HepG2 (cell line): ENCODE measurements around the gene PDE4C. TPM values are rescaled to one million over a fixed set of nuclear protein-coding genes. Genes with fewer than 3 reads are reported as not detected.

Experiments used
- ATAC-seq: fragments of 200-7000 bp; cut with Tn5 transposase; 3 replicates; pipeline ENCODE4 v1.9.1; 2020; ENCODE audit warnings: mild to moderate bottlenecking, moderate library complexity
- BruUV-seq: library from RNA; stranded (reverse); fragments of 400-500 nt; replicated peaks from 2 replicates; lab custom pipeline; 2021; lab: Mats Ljungman, UMichigan
- CTCF ChIA-PET: fragments of 300-600 bp; formaldehyde crosslinking; extraction: SDS; loops from one replicate; lab custom pipeline; 2021; ENCODE audit warnings: low total read pairs, inconsistent platforms, low intra/inter-chr PET ratio; lab: Yijun Ruan, JAX
- POLR2A ChIA-PET: fragments of 350-600 bp; sonication (Branson Sonifier 250); formaldehyde crosslinking; loops from one replicate; lab custom pipeline; 2020; ENCODE audit warnings: antibody characterized with exemption, inconsistent platforms; lab: Yijun Ruan, JAX
- DNase-seq: peaks from one replicate; pipeline ENCODE4 v3.0.0-alpha.2; 2015; ENCODE audit warnings: low spot score
- FAIRE-seq: peaks from 3 replicates; lab custom pipeline; 2011; peaks lifted over from hg19 to GRCh38; lab: Jason Lieb, UNC
- H2AFZ ChIP-seq: one replicate; pipeline ENCODE4 v1.6.1; 2011; ENCODE audit warnings: low read length, inconsistent platforms
- H3K27ac ChIP-seq: fragments of 300-600 bp; 3 replicates; pipeline ENCODE4 v1.8.0; 2011; ENCODE audit warnings: mixed run types, mild to moderate bottlenecking, mixed read lengths, low read length, inconsistent platforms; ENCODE audit not compliant: insufficient read depth; ENCODE audit errors: extremely low read length
- H3K27me3 ChIP-seq, 2 experiments: fragments of 200-600 bp in 1 of 2; 2 replicates in 1 of 2; 3 replicates in 1 of 2; pipeline versions ENCODE4 v1.6.0 to v1.8.0; 2011; ENCODE audit warnings: low read length in 2 of 2, mild to moderate bottlenecking in 2 of 2, moderate library complexity in 2 of 2, inconsistent platforms in 1 of 2; ENCODE audit not compliant: insufficient read depth in 2 of 2, control insufficient read depth in 1 of 2
- H3K36me3 ChIP-seq, 2 experiments: fragments of 200-600 bp in 1 of 2; replicated peaks in 1 of 2; 2 replicates in 1 of 2; 3 replicates in 1 of 2; pipeline versions ENCODE4 v1.5.1 to v1.8.0; 2011; ENCODE audit warnings: low read length in 2 of 2, inconsistent platforms in 1 of 2; ENCODE audit not compliant: insufficient read depth in 2 of 2, control insufficient read depth in 1 of 2
- H3K4me1 ChIP-seq: 2 replicates; pipeline ENCODE4 v1.5.1; 2012; ENCODE audit warnings: low read length, inconsistent platforms; ENCODE audit not compliant: insufficient read depth
- H3K4me2 ChIP-seq: 2 replicates; pipeline ENCODE4 v1.6.0; 2011; ENCODE audit warnings: low read depth, low read length, inconsistent platforms
- H3K4me3 ChIP-seq, 3 experiments: fragments of 200-600 bp in 1 of 3; sonication (generic), shearing (Covaris generic) in 1 of 3; replicated peaks in 1 of 3; 2 replicates each; pipeline ENCODE4 v1.5.1; 2011 to 2016; ENCODE audit warnings: low read length in 3 of 3, inconsistent platforms in 2 of 3, low read depth in 2 of 3, mild to moderate bottlenecking in 2 of 3, control low read depth in 1 of 3, mixed read lengths in 1 of 3; ENCODE audit not compliant: insufficient read depth in 1 of 3
- H3K79me2 ChIP-seq: one replicate; pipeline ENCODE4 v1.6.1; 2011; ENCODE audit warnings: low read length, inconsistent platforms; ENCODE audit not compliant: insufficient read depth
- H3K9ac ChIP-seq: 2 replicates; pipeline ENCODE4 v1.6.0; 2011; ENCODE audit warnings: mild to moderate bottlenecking, low read depth, low read length, inconsistent platforms; ENCODE audit not compliant: insufficient read depth
- H3K9me3 ChIP-seq: 2 replicates; pipeline ENCODE4 v1.5.1; 2012; ENCODE audit warnings: mild to moderate bottlenecking, low read length
- H4K20me1 ChIP-seq: 2 replicates; pipeline ENCODE4 v1.6.0; 2011; ENCODE audit warnings: inconsistent platforms, mild to moderate bottlenecking, low read length, moderate library complexity; ENCODE audit not compliant: insufficient read depth
- KMT2B ChIP-seq: IDR thresholded peaks from 2 replicates; pipeline ENCODE4 v1.6.1; 2016; ENCODE audit warnings: missing genetic modification reagents, missing compliant biosample characterization
- MYNN ChIP-seq: sonication (generic); formaldehyde crosslinking; IDR thresholded peaks from 2 replicates; pipeline ENCODE4 v1.4.0; 2020; ENCODE audit warnings: mild to moderate bottlenecking, low read depth, missing genetic modification reagents
- PHF8 ChIP-seq: sonication (generic); formaldehyde crosslinking; IDR thresholded peaks from 2 replicates; pipeline ENCODE4 v1.5.0; 2020; ENCODE audit warnings: missing genetic modification reagents
- SP4 ChIP-seq: sonication (generic); formaldehyde crosslinking; IDR thresholded peaks from 2 replicates; pipeline ENCODE4 v1.8.1; 2023; ENCODE audit warnings: mild to moderate bottlenecking, missing genetic modification reagents
- ZNF543 ChIP-seq: sonication (generic); formaldehyde crosslinking; IDR thresholded peaks from 2 replicates; pipeline ENCODE4 v1.4.0; 2020; ENCODE audit warnings: mild to moderate bottlenecking, missing genetic modification reagents
- WGBS: methylation state at CpG from one replicate; pipeline ENCODE4 v1.1.6; 2017; ENCODE audit warnings: low lambda C conversion rate; 5-methylcytosine and 5-hydroxymethylcytosine counted together
- in situ Hi-C: cut with HindIII; loops from 2 replicates; pipeline ENCODE4 v1.10.0; 2017; ENCODE audit warnings: low pct_unique_long_range_greater_than_20kb; ENCODE audit not compliant: extremely low pct_ligation_motif_present
- intact Hi-C: fragments of 100-400 bp; cut with micrococcal nuclease; formaldehyde crosslinking; loops from one replicate; pipeline ENCODE4 v1.10.0; 2022; ENCODE audit not compliant: unreplicated experiment
- polyA plus RNA-seq, 8 experiments: library from polyadenylated mRNA; depleted of rRNA in 3 of 8; stranded (reverse) in 7 of 8; unstranded in 1 of 8; fragments of >200 nt; fragmentation: Illumina TruSeq in 4 of 8; extraction: Trizol in 4 of 8; gene quantifications; 2 replicates each; pipeline versions ENCODE4 v1.2.1 to v1.2.3, GENCODE V29; 2011 to 2016; ENCODE audit warnings: low read depth in 4 of 8, missing spikeins in 1 of 8, mixed read lengths in 1 of 8; ENCODE audit not compliant: insufficient read depth in 1 of 8
- total RNA-seq, 5 experiments: library from RNA; depleted of rRNA; stranded (reverse); fragments of >200 nt; fragmentation: Illumina TruSeq; extraction: Trizol; gene quantifications; 2 replicates each; pipeline ENCODE4 v1.2.3, GENCODE V29; 2016; ENCODE audit warnings: low read depth in 1 of 5
- TF ChIP-seq, protein P1 (sequence below): sonication (generic); formaldehyde crosslinking; IDR thresholded peaks from 2 replicates; pipeline ENCODE4 v1.5.0; 2020; ENCODE audit warnings: mild to moderate bottlenecking, missing genetic modification reagents, borderline replicate concordance
- TF ChIP-seq, protein P2 (sequence below): conservative IDR thresholded peaks from 2 replicates; pipeline ENCODE4 v1.6.1; 2018; ENCODE audit warnings: missing genetic modification reagents

Gene PDE4C
- total and polyA plus RNA-seq, 2 of the 13 experiments (the other 11 are each of a cell fraction or from before 2014, with no cell fraction given) = 1.4 to 14.0 TPM

GRCh38 chr19:18196511-18196845 is 29.8 kb downstream of the PDE4C start:
- H3K9ac ChIP-seq = no peak overlapping the region
- ChIA-PET POLR2A (interaction anchor here (0.6 kb wide), 1 partner anchor 25 kb away, joined by 3 read pairs; no protein-coding TSS in a partner anchor), CTCF (no interaction called here)
- FAIRE-seq (no peak), DNase-seq (no peak), ATAC-seq (no peak)
- no peaks in the 10 kb centered on the region for H4K20me1 ChIP-seq
- H3K4me3 ChIP-seq = no peak overlapping the region
- in situ Hi-C loops = no loop called here
- TF ChIP-seq ZNF543 (CRISPR knock-in tag) = no peak
- no peak for TF ChIP-seq PHF8 (CRISPR knock-in tag)
- TF ChIP-seq KMT2B (CRISPR knock-in tag) = no peak
- no peak for TF ChIP-seq MYNN (CRISPR knock-in tag)
- TF ChIP-seq SP4 (CRISPR knock-in tag) = no peak
- TF ChIP-seq, protein P1, sequence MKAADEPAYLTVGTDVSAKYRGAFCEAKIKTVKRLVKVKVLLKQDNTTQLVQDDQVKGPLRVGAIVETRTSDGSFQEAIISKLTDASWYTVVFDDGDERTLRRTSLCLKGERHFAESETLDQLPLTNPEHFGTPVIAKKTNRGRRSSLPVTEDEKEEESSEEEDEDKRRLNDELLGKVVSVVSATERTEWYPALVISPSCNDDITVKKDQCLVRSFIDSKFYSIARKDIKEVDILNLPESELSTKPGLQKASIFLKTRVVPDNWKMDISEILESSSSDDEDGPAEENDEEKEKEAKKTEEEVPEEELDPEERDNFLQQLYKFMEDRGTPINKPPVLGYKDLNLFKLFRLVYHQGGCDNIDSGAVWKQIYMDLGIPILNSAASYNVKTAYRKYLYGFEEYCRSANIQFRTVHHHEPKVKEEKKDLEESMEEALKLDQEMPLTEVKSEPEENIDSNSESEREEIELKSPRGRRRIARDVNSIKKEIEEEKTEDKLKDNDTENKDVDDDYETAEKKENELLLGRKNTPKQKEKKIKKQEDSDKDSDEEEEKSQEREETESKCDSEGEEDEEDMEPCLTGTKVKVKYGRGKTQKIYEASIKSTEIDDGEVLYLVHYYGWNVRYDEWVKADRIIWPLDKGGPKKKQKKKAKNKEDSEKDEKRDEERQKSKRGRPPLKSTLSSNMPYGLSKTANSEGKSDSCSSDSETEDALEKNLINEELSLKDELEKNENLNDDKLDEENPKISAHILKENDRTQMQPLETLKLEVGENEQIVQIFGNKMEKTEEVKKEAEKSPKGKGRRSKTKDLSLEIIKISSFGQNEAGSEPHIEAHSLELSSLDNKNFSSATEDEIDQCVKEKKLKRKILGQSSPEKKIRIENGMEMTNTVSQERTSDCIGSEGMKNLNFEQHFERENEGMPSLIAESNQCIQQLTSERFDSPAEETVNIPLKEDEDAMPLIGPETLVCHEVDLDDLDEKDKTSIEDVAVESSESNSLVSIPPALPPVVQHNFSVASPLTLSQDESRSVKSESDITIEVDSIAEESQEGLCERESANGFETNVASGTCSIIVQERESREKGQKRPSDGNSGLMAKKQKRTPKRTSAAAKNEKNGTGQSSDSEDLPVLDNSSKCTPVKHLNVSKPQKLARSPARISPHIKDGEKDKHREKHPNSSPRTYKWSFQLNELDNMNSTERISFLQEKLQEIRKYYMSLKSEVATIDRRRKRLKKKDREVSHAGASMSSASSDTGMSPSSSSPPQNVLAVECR (CRISPR knock-in tag) = no peak
- TF ChIP-seq, protein P2, sequence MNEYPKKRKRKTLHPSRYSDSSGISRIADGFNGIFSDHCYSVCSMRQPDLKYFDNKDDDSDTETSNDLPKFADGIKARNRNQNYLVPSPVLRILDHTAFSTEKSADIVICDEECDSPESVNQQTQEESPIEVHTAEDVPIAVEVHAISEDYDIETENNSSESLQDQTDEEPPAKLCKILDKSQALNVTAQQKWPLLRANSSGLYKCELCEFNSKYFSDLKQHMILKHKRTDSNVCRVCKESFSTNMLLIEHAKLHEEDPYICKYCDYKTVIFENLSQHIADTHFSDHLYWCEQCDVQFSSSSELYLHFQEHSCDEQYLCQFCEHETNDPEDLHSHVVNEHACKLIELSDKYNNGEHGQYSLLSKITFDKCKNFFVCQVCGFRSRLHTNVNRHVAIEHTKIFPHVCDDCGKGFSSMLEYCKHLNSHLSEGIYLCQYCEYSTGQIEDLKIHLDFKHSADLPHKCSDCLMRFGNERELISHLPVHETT (CRISPR knock-in tag) = no peak
- BruUV-seq = no TSS peak
- H3K27me3 ChIP-seq = no peaks in the 10 kb centered on the region; a peak in 1 of 5 replicates
- WGBS = 96% methylated on average over 7 of the region's 7 CpGs
- no peak overlapping the region for H3K27ac ChIP-seq
- H3K36me3 ChIP-seq = peaks cover 7 to 19% of the 10 kb centered on the region in 2 experiments; a peak in 3 of 5 replicates
- peaks cover 15% of the 10 kb centered on the region for H3K4me1 ChIP-seq
- H2AFZ ChIP-seq = no peak overlapping the region
- peaks cover 7% of the 10 kb centered on the region for H3K79me2 ChIP-seq
- intact Hi-C loops = no loop called here
- no peak overlapping the region for H3K4me2 ChIP-seq
- no peaks in the 10 kb centered on the region for H3K9me3 ChIP-seq
